HL-60/S4 (cell line): ENCODE measurements around the gene RORB.
"Not testable (repeated sequence)": the region's sequence is repeated elsewhere in the genome, so short reads cannot be mapped to it uniquely, and the experiment has no call there.

Source experiments
- in situ Hi-C: fragments of 300-500 bp; cut with MboI; formaldehyde crosslinking; loops from 2 replicates; pipeline ENCODE4 v1.14.3; 2022; ENCODE audit warnings: low sequenced_read_pairs

RORB gene

DNA sequence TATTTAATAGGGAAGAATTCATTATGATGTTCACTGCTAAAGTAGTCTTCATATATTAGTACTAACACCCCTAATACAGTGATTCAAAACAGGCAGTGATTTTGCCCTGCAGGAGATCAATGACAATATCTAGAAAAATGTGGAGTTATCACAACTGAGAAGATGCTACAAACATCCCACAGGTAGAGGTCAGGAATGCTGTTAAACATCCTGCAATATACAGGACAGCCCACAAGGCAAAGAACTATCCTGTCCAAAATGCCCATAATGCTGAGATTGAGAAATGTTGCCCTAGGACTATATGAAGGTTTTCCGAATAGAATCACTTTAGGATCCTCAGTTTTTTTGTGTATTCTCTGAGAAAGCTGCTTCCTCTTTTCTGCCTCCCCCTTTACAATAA, 15.3 kb downstream of the RORB start:
- in situ Hi-C loops = no loop called here

DNA sequence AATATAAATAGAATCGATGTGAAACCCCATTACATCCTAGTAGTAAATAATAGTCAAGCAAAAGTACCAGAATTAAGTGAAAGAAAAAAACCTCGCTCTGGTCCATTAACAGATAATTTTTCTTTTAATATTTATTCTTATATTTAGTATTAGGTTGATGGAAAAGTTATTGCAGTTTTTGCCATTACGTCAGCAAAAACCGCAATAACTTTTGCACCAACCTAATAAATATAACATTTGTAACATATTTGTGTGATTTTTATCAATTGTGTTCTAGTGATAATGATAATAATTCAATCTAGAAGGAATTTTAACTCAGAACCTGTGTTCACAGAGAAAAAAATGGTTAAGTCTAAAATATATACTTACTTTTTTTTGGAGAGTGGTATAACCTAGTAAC, 16.1 kb downstream of the RORB start:
- in situ Hi-C loops = no loop called here

GRCh38 chr9:74517188-74517587, 20.1 kb downstream of the RORB start:
- in situ Hi-C loops = no loop called here

DNA sequence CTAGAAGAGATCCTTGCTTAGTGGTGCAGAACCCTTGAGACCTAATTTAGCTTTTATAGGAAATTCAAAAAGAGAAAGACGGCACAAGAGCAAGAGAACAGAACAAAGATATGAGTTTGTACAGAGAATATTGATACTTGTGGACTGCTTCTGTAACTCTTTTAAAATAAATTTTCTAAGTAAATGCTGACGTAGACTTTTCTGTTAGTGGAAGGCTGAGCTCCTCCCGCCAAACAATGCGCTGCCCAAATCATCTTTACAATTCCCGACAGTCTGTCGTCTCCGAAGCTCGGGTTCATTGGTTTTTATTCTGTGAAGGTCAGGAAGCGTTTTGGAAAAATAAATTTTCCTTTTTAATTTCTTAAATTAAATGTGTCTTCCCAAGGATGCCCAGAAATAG, 22.3 kb downstream of the RORB start:
- in situ Hi-C loops = no loop called here

DNA sequence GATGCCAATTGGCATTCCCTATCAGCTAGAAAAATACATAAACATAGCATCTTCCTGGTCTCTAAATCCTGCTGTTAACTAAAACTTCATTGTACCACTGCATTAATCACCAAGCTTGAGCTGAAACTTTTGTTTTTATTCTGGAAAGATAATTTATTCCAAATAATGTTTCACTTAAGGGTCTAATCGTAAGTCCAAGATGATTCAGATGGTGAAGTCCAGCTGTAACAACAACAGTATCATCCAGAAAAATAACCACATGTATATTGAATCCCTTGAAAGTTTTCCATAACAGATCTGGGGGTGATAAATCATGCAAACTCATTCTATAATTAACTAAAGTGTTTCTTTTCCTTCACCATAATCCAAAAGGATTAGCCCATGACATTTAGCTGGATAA, 23.9 kb downstream of the RORB start:
- in situ Hi-C loops = no loop called here

DNA sequence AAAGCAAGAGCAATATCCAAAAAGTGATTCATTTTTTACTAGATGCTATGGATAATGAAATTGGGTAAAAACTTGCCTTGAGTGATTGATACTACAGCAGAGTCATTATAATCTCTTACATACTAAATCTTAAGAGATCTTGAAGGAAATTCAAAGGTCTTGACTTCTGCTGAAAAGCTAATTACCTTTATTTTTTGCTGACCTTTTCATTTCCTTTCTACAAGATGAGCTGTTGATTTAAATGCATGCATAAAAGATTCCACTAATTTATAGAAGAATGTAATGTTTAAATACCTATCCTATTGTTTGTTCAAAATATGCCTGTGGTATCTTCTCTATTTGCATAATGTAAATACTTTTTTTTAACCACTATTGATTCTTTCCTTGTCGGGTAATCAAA, 27.2 kb downstream of the RORB start:
- in situ Hi-C loops = no loop called here

DNA sequence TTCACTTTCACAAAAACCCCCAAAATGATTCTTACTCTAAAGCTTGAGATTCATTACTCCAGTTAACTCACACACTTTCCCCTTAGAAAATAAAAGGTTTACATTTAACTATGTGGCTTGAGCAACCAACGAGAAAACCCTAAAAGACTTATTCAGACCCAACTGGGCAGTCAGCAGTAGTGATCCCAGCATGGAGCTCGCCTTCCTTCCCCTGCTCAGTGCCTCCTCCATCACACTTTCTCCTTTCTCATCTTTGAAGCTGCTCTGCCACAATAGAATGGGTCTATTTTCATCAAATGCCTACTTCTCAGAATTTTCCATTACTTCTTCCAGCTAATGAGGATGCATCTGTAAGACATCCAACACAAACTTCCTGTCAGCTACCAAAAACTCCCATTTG, 29.1 kb downstream of the RORB start:
- in situ Hi-C loops = no loop called here

DNA sequence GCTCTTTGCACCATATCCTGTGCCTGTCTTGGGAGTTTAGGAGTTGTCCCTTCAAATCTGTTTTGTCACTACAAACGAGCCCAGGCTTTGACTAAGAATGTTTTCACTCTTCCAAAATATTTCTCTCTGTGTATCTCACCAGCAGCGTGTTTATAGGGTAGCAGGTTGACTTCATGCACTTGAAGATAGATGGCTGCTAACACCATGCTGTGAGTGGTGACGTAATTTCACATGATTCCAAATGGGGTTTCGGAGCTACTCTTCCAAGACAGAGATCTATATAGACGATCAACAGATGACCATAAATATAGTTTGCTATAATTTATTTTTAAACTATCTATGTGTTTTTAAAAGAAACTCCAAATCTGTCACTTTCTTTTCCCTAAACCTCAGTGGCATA, 30.6 kb downstream of the RORB start:
- in situ Hi-C loops = no loop called here

DNA sequence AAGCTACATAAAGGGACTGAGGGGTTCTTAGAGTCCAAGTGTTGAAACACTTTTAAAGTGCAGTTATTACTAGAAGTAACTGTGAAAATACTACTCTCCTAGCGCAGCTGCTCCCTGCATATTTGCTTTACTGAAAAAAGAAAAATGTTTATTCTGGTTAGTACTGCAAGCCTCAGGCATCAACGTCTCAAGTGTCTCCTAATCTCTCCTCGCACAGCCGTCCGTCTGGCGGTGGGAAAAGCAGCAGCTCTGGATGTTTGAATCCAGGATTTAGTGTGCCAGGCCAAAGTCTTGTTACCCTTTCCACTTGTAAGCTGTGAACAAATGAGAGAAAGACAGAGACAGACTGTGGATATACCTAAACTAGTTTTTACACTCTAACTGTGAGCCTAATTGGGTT, 31.1 kb downstream of the RORB start:
- in situ Hi-C loops = no loop called here

GRCh38 chr9:74530458-74530857, 33.3 kb downstream of the RORB start:
- in situ Hi-C loops = not testable (repeated sequence)

DNA sequence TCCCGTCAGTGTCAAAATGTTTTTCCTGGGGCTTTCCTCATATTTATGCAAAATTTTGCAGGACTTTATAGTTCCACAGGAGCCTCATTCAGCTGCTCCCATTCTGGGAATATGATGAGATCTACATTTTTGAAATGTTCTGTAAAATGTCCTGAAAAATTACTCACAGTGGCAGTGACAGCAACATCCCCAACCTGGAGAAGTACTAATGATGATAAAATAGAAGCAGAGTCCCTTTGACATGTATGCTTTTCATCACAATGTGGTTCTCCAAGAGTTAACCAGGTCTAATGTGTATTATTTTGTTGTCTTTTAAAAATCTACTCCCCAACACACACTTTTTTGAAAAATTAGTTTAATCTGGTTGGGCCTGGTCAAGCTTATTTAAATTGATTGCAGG, 36.1 kb downstream of the RORB start:
- in situ Hi-C loops = no loop called here

DNA sequence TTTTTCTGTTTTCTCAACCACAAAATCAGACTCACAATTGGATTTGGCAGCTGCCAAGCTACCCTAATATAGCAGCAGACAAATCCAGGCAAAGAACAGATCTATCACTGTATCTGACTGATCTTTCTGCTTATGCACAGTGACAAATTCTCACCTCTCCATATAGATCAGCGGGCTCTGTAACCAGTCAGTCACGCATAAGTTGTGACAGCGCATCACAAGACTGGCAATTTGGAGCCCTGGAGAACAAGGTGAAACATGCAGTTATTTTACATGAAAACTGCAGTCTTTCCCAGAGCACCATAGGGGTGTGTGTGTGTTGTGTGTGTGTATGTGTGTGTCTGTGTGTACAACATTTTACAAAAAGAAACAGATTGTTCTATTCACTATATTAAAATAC, 37.7 kb downstream of the RORB start:
- in situ Hi-C loops = no loop called here

- in situ Hi-C loops = no loop called here
Observed at GRCh38 chr9:74543145-74543544, 46.0 kb downstream of the RORB start.

DNA sequence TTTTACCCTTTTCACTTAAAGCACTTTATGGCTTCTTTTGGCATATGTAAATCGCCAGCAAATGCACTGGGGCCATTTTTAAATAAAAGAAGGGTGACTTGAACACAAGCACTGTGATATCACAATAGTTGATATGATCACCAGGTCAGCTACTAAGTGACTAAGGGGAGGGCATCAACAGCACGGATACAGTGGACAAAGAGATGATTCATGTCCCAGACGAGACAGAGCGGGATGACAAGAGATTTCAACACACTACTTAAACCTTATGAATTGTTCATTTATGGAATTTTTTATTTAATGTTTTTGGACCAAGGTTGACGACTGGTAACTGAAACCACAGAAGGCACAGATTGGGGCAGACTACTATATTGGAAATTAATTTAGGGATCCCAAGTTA, 54.1 kb downstream of the RORB start:
- in situ Hi-C loops = no loop called here

- in situ Hi-C loops = no loop called here
Observed at GRCh38 chr9:74554751-74555419, 57.8 kb downstream of the RORB start.

DNA sequence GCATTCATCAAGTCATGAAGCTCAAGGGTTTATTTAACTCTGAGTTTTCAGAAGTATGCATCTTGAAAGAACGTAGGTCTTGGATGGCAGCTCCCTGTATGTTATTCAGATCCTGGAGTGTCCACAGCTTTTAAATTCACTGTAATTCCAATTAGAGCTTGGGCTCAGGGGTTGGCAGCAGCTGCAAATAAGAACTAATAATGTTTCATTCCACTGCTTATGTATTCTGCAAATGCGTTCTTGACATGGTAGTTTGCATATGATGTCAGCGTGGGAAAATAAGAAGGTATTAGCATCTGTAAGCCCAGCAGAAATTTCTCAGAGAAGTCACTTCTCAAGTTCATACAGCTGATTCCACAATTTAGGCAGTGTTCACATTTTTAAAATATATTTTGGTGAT, 58.4 kb downstream of the RORB start:
- in situ Hi-C loops = no loop called here

- in situ Hi-C loops = no loop called here
Observed at GRCh38 chr9:74556685-74557084, 59.5 kb downstream of the RORB start.

- in situ Hi-C loops = no loop called here
Observed at GRCh38 chr9:74557571-74557970, 60.4 kb downstream of the RORB start.

- in situ Hi-C loops = no loop called here
Observed at GRCh38 chr9:74562611-74563010, 65.5 kb downstream of the RORB start.

GRCh38 chr9:74570879-74571512, 73.9 kb downstream of the RORB start:
- in situ Hi-C loops = no loop called here

DNA sequence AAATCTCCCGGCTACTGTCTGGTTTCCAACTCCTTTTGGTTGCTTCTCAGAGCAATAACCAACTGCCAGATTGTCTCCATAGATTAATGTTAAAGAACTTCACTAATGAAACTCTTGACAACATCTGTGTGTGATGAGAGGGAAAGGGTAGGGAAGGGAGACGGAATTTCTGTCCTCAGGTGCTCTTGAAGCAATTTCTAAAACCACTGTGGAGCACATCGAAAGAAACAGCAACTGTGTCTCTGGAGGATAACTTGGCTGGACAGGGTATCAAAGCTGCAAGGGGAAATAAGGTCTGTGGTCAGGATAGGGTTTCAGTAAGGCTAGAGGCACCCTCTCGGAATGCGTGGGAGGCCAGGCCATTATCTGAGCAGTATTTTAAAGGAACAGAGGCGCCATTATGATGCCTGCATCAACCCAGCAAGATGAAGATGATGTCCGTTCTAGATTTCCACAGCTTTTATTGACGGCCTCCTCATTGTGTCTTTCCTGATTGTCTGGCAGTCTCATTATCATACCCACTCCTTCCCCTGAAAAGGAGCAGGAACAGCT, 76.6 kb downstream of the RORB start:
- in situ Hi-C loops = no loop called here

DNA sequence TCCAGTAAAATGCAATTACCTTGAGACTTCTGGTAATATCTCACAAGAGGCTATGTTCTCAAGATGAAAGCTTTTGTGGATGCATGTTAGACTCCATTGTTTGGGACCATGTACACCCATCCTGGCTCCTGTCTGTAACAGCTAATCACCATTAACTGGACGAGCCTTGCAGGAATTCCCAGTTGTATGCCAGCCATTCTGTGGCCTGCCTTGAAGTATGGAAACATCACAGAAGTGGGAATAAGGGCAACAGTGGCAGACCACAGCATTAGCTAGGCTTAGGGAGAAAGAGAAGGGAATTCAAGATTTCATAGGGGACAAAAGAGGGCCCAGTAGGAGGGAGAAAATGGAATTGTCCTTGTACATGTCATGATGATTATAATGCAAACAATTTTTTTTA, 79.0 kb downstream of the RORB start:
- in situ Hi-C loops = no loop called here

- in situ Hi-C loops = no loop called here
Observed at GRCh38 chr9:74577956-74578355, 80.8 kb downstream of the RORB start.
